HG02678 (cell line): ENCODE measurements around the gene UBE2H.
"Not testable (repeated sequence)": the region's sequence is repeated elsewhere in the genome, so short reads cannot be mapped to it uniquely, and the experiment has no call there.

Experiments used
- ATAC-seq: cut with Tn5 transposase; IDR thresholded peaks from one replicate; pipeline ENCODE4 v1.9.1; 2021; ENCODE audit warnings: mild to moderate bottlenecking, moderate library complexity; ENCODE audit not compliant: unreplicated experiment

The UBE2H gene

GRCh38 chr7:129875745-129876411, 76.9 kb downstream of the UBE2H start:
- ATAC-seq: no peak

- ATAC-seq: no peak
Observed at GRCh38 chr7:129875160-129875559, 77.6 kb downstream of the UBE2H start.

GRCh38 chr7:129874722-129875121, 78.0 kb downstream of the UBE2H start:
- ATAC-seq: no peak

- no peak for ATAC-seq
Observed at GRCh38 chr7:129872054-129872453, 80.7 kb downstream of the UBE2H start.

- no peak for ATAC-seq
Observed at GRCh38 chr7:129870668-129871067, 82.1 kb downstream of the UBE2H start.

GRCh38 chr7:129866251-129866650, 86.5 kb downstream of the UBE2H start:
- ATAC-seq: no peak

GRCh38 chr7:129865925-129866201, 86.9 kb downstream of the UBE2H start:
- ATAC-seq: no peak

- no peak for ATAC-seq
Observed at GRCh38 chr7:129865093-129865924, 87.5 kb downstream of the UBE2H start.

- not testable (repeated sequence) for ATAC-seq
Observed at GRCh38 chr7:129864676-129865075, 88.1 kb downstream of the UBE2H start.

- ATAC-seq: no peak
Observed at GRCh38 chr7:129864042-129864441, 88.7 kb downstream of the UBE2H start.

- no peak for ATAC-seq
Observed at GRCh38 chr7:129862682-129863081, 90.1 kb downstream of the UBE2H start.

GRCh38 chr7:129860784-129861183, 92.0 kb downstream of the UBE2H start:
- ATAC-seq: not testable (repeated sequence)

GRCh38 chr7:129859183-129859582, 93.6 kb downstream of the UBE2H start:
- no peak for ATAC-seq

- no peak for ATAC-seq
Observed at GRCh38 chr7:129858490-129858889, 94.3 kb downstream of the UBE2H start.

- ATAC-seq: no peak
Observed at GRCh38 chr7:129857313-129857712, 95.4 kb downstream of the UBE2H start.

- ATAC-seq: no peak
Observed at GRCh38 chr7:129855935-129856717, 96.6 kb downstream of the UBE2H start.

- ATAC-seq: no peak
Observed at GRCh38 chr7:129855234-129855673, 97.5 kb downstream of the UBE2H start.

GRCh38 chr7:129854401-129854800, 98.4 kb downstream of the UBE2H start:
- ATAC-seq: no peak

GRCh38 chr7:129853661-129854268, 99.0 kb downstream of the UBE2H start:
- ATAC-seq: no peak

GRCh38 chr7:129851809-129852208, 101.0 kb downstream of the UBE2H start:
- ATAC-seq: no peak

GRCh38 chr7:129851174-129851573, 101.6 kb downstream of the UBE2H start:
- ATAC-seq: no peak
